HG02870 (cell line): ENCODE data around the gene HOXB7.

Experiments used
- ATAC-seq: cut with Tn5 transposase; IDR thresholded peaks from one replicate; pipeline ENCODE4 v1.9.1; 2021; ENCODE audit warnings: mild to moderate bottlenecking, moderate library complexity; ENCODE audit not compliant: unreplicated experiment

The HOXB7 gene

GRCh38 chr17:48636177-48637018, 25.6 kb upstream of the HOXB7 start:
- no peak for ATAC-seq

- ATAC-seq: no peak
These were observed 23.8 kb upstream of the HOXB7 start for GRCh38 chr17:48634493-48635208.

GRCh38 chr17:48633266-48633677, 22.5 kb upstream of the HOXB7 start:
- ATAC-seq: no peak

GRCh38 chr17:48632579-48633265, 21.9 kb upstream of the HOXB7 start:
- no peak for ATAC-seq

GRCh38 chr17:48631693-48632578, 21.1 kb upstream of the HOXB7 start:
- no peak for ATAC-seq

- no peak for ATAC-seq
These were observed 20.3 kb upstream of the HOXB7 start for GRCh38 chr17:48630925-48631692.

GRCh38 chr17:48630009-48630924, 19.4 kb upstream of the HOXB7 start:
- no peak for ATAC-seq

GRCh38 chr17:48629411-48629759, 18.6 kb upstream of the HOXB7 start:
- ATAC-seq: no peak

GRCh38 chr17:48628649-48629410, 18.0 kb upstream of the HOXB7 start:
- ATAC-seq: no peak

- no peak for ATAC-seq
These were observed 17.1 kb upstream of the HOXB7 start for GRCh38 chr17:48627623-48628521.

GRCh38 chr17:48627118-48627597, 16.3 kb upstream of the HOXB7 start:
- ATAC-seq: no peak

- ATAC-seq: no peak
These were observed 15.7 kb upstream of the HOXB7 start, which contains the start of gene HOXB9 for GRCh38 chr17:48626245-48627117. Gene HOXB9 (minus strand): TSS chr17:48626358. CDS start chr17:48626269, 89 bp downstream.

- no peak for ATAC-seq
These were observed 14.9 kb upstream of the HOXB7 start for GRCh38 chr17:48625495-48626244.

- ATAC-seq: no peak
These were observed 14.0 kb upstream of the HOXB7 start for GRCh38 chr17:48624544-48625494.
